NK-92 (cell line): Measurements from ENCODE around the gene ALCAM.

Source experiments
- DNase-seq: peaks from one replicate; lab custom pipeline; 2025; ENCODE audit not compliant: unreplicated experiment; lab: John Stamatoyannopoulos, UW

ALCAM gene

GRCh38 chr3:105366326-105367062 is at the start of gene ALCAM:
ALCAM (plus strand) TSS chr3:105366909.
- DNase-seq: no peak

GRCh38 chr3:105317841-105318240 is 48.9 kb upstream of the ALCAM start:
- no peak for DNase-seq

GRCh38 chr3:105322570-105323273 is 44.0 kb upstream of the ALCAM start:
- no peak for DNase-seq

GRCh38 chr3:105323274-105323599 is 43.5 kb upstream of the ALCAM start:
- no peak for DNase-seq

GRCh38 chr3:105324951-105325350 is 41.8 kb upstream of the ALCAM start:
- no peak for DNase-seq

GRCh38 chr3:105327662-105328337 is 38.9 kb upstream of the ALCAM start:
- DNase-seq: no peak

GRCh38 chr3:105328338-105328730 is 38.4 kb upstream of the ALCAM start:
- no peak for DNase-seq

GRCh38 chr3:105332961-105333360 is 33.7 kb upstream of the ALCAM start:
- DNase-seq: no peak

- DNase-seq: no peak
Observed at GRCh38 chr3:105334138-105334882, 32.4 kb upstream of the ALCAM start.

- DNase-seq: no peak
Observed at GRCh38 chr3:105339946-105340345, 26.8 kb upstream of the ALCAM start.

- DNase-seq: no peak
Observed at GRCh38 chr3:105343991-105344390, 22.7 kb upstream of the ALCAM start.

- DNase-seq: no peak
Observed at GRCh38 chr3:105345156-105345555, 21.6 kb upstream of the ALCAM start.

- no peak for DNase-seq
Observed at GRCh38 chr3:105347625-105348302, 18.9 kb upstream of the ALCAM start.

- DNase-seq: no peak
Observed at GRCh38 chr3:105348307-105348706, 18.4 kb upstream of the ALCAM start.

- DNase-seq: no peak
Observed at GRCh38 chr3:105349684-105350387, 16.9 kb upstream of the ALCAM start.

- no peak for DNase-seq
Observed at GRCh38 chr3:105351821-105352220, 14.9 kb upstream of the ALCAM start.

- DNase-seq: no peak
Observed at GRCh38 chr3:105352976-105353375, 13.7 kb upstream of the ALCAM start.

GRCh38 chr3:105353485-105354161 is 13.1 kb upstream of the ALCAM start:
- DNase-seq: no peak

- DNase-seq: no peak
Observed at GRCh38 chr3:105354429-105354828, 12.3 kb upstream of the ALCAM start.
